Placental pericyte (primary cell): ENCODE results near the gene PRKCSH. TPM values are rescaled to one million over a fixed set of nuclear protein-coding genes. Genes with fewer than 3 reads are reported as not detected.

Experiments used
- small RNA-seq: library from RNA; depleted of rRNA; stranded (forward); fragments of <200 nt; gene quantifications from one replicate; pipeline ENCODE3, GENCODE V24; 2012; ENCODE audit warnings: low replicate concordance
- total RNA-seq: library from RNA; depleted of rRNA; stranded (reverse); fragments of >200 nt; gene quantifications from 2 replicates; pipeline ENCODE4 v1.2.3, GENCODE V29; 2012

Gene PRKCSH, protein sequence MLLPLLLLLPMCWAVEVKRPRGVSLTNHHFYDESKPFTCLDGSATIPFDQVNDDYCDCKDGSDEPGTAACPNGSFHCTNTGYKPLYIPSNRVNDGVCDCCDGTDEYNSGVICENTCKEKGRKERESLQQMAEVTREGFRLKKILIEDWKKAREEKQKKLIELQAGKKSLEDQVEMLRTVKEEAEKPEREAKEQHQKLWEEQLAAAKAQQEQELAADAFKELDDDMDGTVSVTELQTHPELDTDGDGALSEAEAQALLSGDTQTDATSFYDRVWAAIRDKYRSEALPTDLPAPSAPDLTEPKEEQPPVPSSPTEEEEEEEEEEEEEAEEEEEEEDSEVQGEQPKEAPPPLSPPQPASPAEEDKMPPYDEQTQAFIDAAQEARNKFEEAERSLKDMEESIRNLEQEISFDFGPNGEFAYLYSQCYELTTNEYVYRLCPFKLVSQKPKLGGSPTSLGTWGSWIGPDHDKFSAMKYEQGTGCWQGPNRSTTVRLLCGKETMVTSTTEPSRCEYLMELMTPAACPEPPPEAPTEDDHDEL
- total RNA-seq: 163 and 165 TPM in 2 replicates

DNA sequence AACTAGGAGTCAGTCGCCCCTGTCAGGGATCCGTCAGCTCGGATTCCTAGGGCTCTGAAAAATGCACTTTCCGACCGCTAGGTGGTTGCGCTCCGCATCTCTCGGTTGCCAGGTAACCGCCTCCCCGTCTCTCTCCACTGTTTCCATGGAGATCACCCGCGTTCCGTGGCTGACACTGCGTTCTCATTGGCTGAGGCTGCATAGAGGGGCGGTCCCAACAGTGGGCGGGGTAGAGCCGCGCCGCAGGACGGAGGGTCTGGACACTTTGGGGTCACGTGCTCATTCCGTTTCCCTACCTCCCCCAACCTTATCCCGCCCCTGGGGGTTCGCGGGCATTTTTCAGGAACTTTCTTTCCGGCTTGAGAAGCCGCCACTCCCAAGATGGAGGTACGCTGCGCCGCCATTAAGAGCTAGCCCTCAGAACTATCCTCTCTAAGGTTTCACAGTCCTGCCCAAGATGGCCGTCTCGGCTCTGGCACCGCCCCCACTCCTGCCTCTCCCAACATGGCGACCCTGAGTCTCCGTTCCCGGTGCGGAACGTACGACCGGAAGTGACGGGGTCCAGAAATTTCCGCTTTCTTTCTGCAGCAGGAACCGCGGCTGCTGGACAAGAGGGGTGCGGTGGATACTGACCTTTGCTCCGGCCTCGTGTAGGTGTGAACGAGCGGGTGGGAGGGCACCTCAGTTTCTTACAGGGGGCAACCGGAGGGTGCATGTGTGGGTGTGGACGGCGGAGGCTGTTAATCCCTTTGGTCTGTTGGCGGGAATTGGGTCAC, at the start of gene PRKCSH, which contains the start of gene ODAD3:
Gene PRKCSH (plus strand): TSS at position 579 of the 776 bp plus-strand sequence. CDS start 483 bp downstream, outside the sequence.
Gene ODAD3 (minus strand): TSS at position 65 of the 776 bp plus-strand sequence. CDS start 105 bp downstream, outside the sequence.

DNA sequence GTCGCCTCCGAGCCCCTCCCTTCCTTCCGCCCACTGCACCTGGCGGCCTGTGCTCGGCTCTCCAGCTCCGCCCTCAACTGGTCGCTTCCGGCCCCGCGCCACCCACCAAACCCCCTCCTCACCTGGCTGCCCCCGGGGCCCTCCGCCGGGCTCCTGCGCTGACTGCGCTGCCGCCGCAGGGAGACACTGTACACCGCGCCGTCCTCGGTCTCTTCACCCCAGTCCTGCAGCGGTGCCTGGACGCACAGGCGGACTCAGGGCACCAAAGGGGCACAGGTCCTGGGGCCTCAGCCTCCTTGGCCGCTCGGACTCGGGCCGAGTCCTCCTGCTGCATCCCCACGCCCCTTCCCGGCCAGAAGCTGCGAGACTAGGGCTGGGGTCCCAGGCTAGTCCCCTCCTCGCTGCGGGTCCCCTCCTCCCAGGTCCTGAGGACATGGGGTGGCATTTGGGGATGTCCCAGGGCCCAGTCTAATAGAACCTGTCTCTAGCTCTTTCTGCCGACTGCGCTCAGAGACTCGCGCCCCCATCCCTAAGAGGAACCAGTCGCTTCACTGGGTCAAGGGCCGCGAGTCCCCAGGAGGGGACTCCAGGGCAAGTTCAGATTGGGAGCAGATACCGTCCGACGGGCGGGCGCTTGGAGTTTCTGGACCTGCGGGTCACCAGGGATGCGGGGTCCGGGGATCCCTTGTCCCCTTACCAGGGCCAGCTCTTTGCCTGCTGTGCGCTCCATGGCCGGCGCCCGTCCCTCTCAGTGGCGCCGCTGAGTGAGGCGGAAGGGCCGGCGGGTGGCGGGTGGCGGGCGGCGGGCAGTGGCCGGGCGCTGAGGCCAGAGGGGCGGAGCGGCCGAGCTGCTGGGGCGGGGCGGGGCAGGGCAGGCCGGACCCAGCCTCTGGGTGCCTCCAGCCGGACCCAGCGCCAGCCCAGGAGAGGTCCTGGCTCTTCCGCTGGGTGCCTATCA, 16.6 kb upstream of the PRKCSH start, which contains the start of gene RGL3:
Gene RGL3 (minus strand): TSS at position 766 of the 958 bp plus-strand sequence. CDS start 36 bp downstream, at position 730.

DNA sequence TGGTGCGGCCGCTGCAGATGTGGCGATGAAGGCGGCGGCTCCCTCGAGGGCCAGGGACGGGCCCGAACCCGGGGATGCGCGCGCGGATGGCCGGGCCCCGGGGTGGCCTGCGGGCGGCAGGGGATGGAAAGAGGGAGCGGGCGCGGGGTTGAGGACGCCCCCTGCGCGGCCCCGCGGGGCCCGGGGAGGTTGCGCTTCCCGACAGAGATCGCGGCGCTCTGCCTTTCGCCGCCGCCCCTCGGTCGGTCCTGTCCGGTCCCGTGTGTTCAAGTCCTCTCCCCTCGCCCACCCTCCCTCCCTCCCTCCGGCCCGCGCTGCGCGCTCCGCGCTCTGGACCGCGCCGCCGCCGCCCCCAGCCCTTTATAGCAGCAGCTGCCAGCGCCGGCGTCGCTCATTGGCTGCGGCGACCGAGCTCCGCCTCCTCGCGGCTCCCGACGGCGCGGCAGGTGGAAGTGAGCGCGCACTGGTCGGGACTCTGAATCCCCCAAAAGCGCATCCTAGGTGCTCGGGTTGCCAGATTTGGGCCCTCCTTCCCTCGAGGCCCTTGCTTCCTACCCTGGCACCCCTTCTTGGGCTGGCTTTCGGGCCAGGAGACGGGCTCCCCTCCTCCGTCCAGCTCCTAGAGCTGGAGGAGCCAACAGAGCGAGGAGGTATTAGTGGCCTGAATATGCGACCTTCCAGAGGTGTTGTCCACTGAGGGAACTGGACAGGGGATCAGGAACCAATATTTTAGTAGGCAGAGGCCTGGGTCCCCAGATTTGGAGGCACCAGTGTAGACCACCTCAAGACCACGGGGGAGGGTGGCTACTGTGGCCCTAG, 45.5 kb downstream of the PRKCSH start, which contains the start of gene ELAVL3:
Gene ELAVL3 (minus strand): TSS at position 332 of the 819 bp plus-strand sequence. CDS start 438 bp downstream, outside the sequence.

Small RNAs within 50 kb of the gene (small RNA-seq; reads per million reads assigned to genes)
- gene MIR7974 (not detected), gene RF00019 (not detected)

Other genes with a start within 250 kb of the PRKCSH start
- 331 and 441 TPM in 2 replicates for gene KANK2, start 238.1 kb upstream of the PRKCSH start, total RNA-seq
- not detected in 2 replicates for gene ANGPTL8, start 196.0 kb upstream of the PRKCSH start, total RNA-seq
- 14.0 and 30.8 TPM in 2 replicates for gene DOCK6, start 173.1 kb upstream of the PRKCSH start, total RNA-seq
- not detected in 2 replicates for gene TSPAN16, start 139.5 kb upstream of the PRKCSH start, total RNA-seq
- gene RAB3D, start 96.0 kb upstream of the PRKCSH start, total RNA-seq: 8.6 and 26.9 TPM in 2 replicates
- gene TMEM205, start 89.4 kb upstream of the PRKCSH start, total RNA-seq: 54.3 and 189 TPM in 2 replicates
- 4.7 and 12.5 TPM in 2 replicates for gene CCDC159, start 89.1 kb upstream of the PRKCSH start, total RNA-seq
- gene PLPPR2, start 80.2 kb upstream of the PRKCSH start, total RNA-seq: 17.8 and 21.7 TPM in 2 replicates
- gene SWSAP1, start 61.0 kb upstream of the PRKCSH start, total RNA-seq: 0.72 and 1.1 TPM in 2 replicates
- gene EPOR, start 51.3 kb upstream of the PRKCSH start, total RNA-seq: 5.9 and 19.5 TPM in 2 replicates
- 1.4 and 2.4 TPM in 2 replicates for gene RGL3, start 16.3 kb upstream of the PRKCSH start, total RNA-seq
- 0.14 TPM in 1 of 2 replicates, not detected in the other for gene ODAD3, start 514 bp upstream of the PRKCSH start, total RNA-seq
- under 0.01 TPM in 1 of 2 replicates, not detected in the other for gene ELAVL3, start 45.4 kb downstream of the PRKCSH start, total RNA-seq
- 6.6 and 7.0 TPM in 2 replicates for gene ZNF653, start 70.2 kb downstream of the PRKCSH start, total RNA-seq
- gene ECSIT, start 93.5 kb downstream of the PRKCSH start, total RNA-seq: 30.4 and 38.1 TPM in 2 replicates
- gene CNN1, start 103.2 kb downstream of the PRKCSH start, total RNA-seq: 13.8 and 26.8 TPM in 2 replicates
- 56.1 and 56.7 TPM in 2 replicates for gene ELOF1, start 123.6 kb downstream of the PRKCSH start, total RNA-seq
- gene ACP5, start 142.0 kb downstream of the PRKCSH start, total RNA-seq: 10.3 and 12.7 TPM in 2 replicates
- 14.7 and 15.2 TPM in 2 replicates for gene ZNF627, start 161.8 kb downstream of the PRKCSH start, total RNA-seq